Body of pancreas (tissue), 4 donors: ENCODE measurements around the gene EIF3L. TPM values are rescaled to one million over a fixed set of nuclear protein-coding genes. Genes with fewer than 3 reads are reported as not detected.
A peak's percentile ranks its signal among the peaks of the same experiment; 100 is the strongest.

Experiments used
- ATAC-seq: fragments of 150-250 bp; one replicate; pipeline ENCODE4 v1.9.1; 2016
- DNase-seq, 4 donors: peaks; one replicate each; pipeline ENCODE4 v3.0.0-alpha.2; 2019
- H3K27ac ChIP-seq, 4 donors: fragments of 200-600 bp; sonication (generic); 1 replicate in 3 of 4; 2 replicates in 1 of 4; pipeline versions ENCODE4 v1.5.1 to v1.6.1; 2016 to 2019; ENCODE audit warnings: mild to moderate bottlenecking in 1 of 4, mixed read lengths in 1 of 4, moderate library complexity in 1 of 4
- H3K27me3 ChIP-seq, 2 donors: fragments of 200-600 bp; sonication (generic); one replicate each; pipeline ENCODE4 v1.6.0; 2016; ENCODE audit warnings: mild to moderate bottlenecking in 1 of 2
- H3K36me3 ChIP-seq, 2 donors: fragments of 200-600 bp; sonication (generic); replicated peaks in 1 of 2; 2 replicates each; pipeline ENCODE4 v1.5.1; 2016; ENCODE audit warnings: low read depth in 2 of 2; ENCODE audit not compliant: insufficient read depth in 1 of 2
- H3K4me1 ChIP-seq: fragments of 200-600 bp; sonication (generic); one replicate; pipeline ENCODE4 v1.6.0; 2016
- H3K4me3 ChIP-seq, 2 donors: fragments of 200-600 bp; sonication (generic); 1 replicate in 1 of 2; 2 replicates in 1 of 2; pipeline ENCODE4 v1.5.1; 2016 to 2019
- H3K9me3 ChIP-seq, 3 donors: fragments of 200-600 bp; sonication (generic); 1 replicate in 2 of 3; 2 replicates in 1 of 3; pipeline ENCODE4 v1.5.1; 2016
- CTCF ChIP-seq, 7 experiments: fragments of 450-650 bp in 4 of 7; fragments of 200-600 bp in 3 of 7; sonication (generic) in 3 of 7; IDR thresholded peaks; one replicate each; pipeline ENCODE4 v1.5.1; 2016 to 2019; ENCODE audit warnings: antibody characterized with exemption in 7 of 7
- POLR2A ChIP-seq, 3 donors: fragments of 450-650 bp; IDR thresholded peaks; one replicate each; pipeline ENCODE4 v1.6.1; 2016; ENCODE audit warnings: antibody characterized with exemption in 3 of 3, mild to moderate bottlenecking in 2 of 3
- WGBS, 2 donors: methylation state at CpG; one replicate each; pipeline ENCODE4 v1.1.5; 2017; 5-methylcytosine and 5-hydroxymethylcytosine counted together
- intact Hi-C: fragments of 100-400 bp; cut with DNase I; formaldehyde crosslinking; loops from one replicate; pipeline ENCODE4 v1.15.1; 2023
- total RNA-seq, 2 donors: library from RNA; depleted of rRNA; stranded (reverse); fragments of >200 nt; gene quantifications; one replicate each; pipeline ENCODE4 v1.1.0, GENCODE V29; 2016

The EIF3L gene
- total RNA-seq, 2 donors from 2014 or later: 139 to 230 TPM

GRCh38 chr22:37893583-37893983 is 44.4 kb downstream of the EIF3L start:
- Histone ChIP-seq H3K27ac (peak overlapping the region; percentile 57 to 76 (median 70)), H3K4me3 (no peak overlapping the region), H3K4me1 (peaks cover 63% of the 10 kb centered on the region), H3K27me3 (no peaks in the 10 kb centered on the region), H3K36me3 (peaks cover 5 to 16% of the 10 kb centered on the region in 2 donors), H3K9me3 (no peaks in the 10 kb centered on the region)
- 40 to 41% methylated on average over 5 of the region's 5 CpGs for WGBS, 2 donors
- peak; percentile 37 to 63 (median 52) for DNase-seq
- peak; percentile 60 for ATAC-seq
- intact Hi-C loops: no loop called here
- TF ChIP-seq POLR2A (IDR thresholded peaks at IDR 0.05) (no peak), CTCF (IDR thresholded peaks at IDR 0.05) (no peak)

- intact Hi-C loops: no loop called here
- no peak for TF ChIP-seq POLR2A (IDR thresholded peaks at IDR 0.05)
- no peak for TF ChIP-seq CTCF (IDR thresholded peaks at IDR 0.05)
- H3K4me1 ChIP-seq: peaks cover 75% of the 10 kb centered on the region
- 46 to 52% methylated on average over 8 of the region's 8 CpGs for WGBS, 2 donors
- no peaks in the 10 kb centered on the region for H3K9me3 ChIP-seq
- ATAC-seq: no peak
- no peaks in the 10 kb centered on the region for H3K27me3 ChIP-seq
- H3K4me3 ChIP-seq: no peak overlapping the region
- H3K27ac ChIP-seq: peak overlapping the region in 3 of 4 donors; percentile 57 to 90 (median 64)
- DNase-seq: no peak
- peaks cover 0 to 5% of the 10 kb centered on the region in 2 donors for H3K36me3 ChIP-seq
These were observed 45.9 kb downstream of the EIF3L start for GRCh38 chr22:37894939-37895670.

GRCh38 chr22:37896181-37896592 is 47.0 kb downstream of the EIF3L start:
- WGBS, 2 donors: 51 to 67% methylated on average over 4 to 5 of the region's 5 CpGs
- H3K4me1 ChIP-seq: peaks cover 75% of the 10 kb centered on the region
- H3K4me3 ChIP-seq: no peak overlapping the region
- H3K27ac ChIP-seq: peak overlapping the region in 3 of 4 donors; percentile 55 to 90 (median 75)
- TF ChIP-seq CTCF (IDR thresholded peaks at IDR 0.05): no peak
- DNase-seq (peak in 1 of 4 donors; percentile 31), ATAC-seq (no peak)
- no peaks in the 10 kb centered on the region for H3K27me3 ChIP-seq
- H3K9me3 ChIP-seq: no peaks in the 10 kb centered on the region
- peaks cover 0 to under 1% of the 10 kb centered on the region in 2 donors for H3K36me3 ChIP-seq
- intact Hi-C loops: no loop called here

GRCh38 chr22:37896939-37897338 is 47.7 kb downstream of the EIF3L start:
- Histone ChIP-seq H3K4me1 (peaks cover 70% of the 10 kb centered on the region), H3K36me3 (no peaks in the 10 kb centered on the region), H3K27ac (peak overlapping the region in 3 of 4 donors; percentile 55 to 90 (median 75)), H3K27me3 (no peaks in the 10 kb centered on the region), H3K9me3 (no peaks in the 10 kb centered on the region), H3K4me3 (no peak overlapping the region)
- DNase-seq: no peak
- intact Hi-C loops: no loop called here
- WGBS, 2 donors: 52 to 81% methylated on average over 3 of the region's 3 CpGs
- no peak for TF ChIP-seq POLR2A (IDR thresholded peaks at IDR 0.05)
- no peak for ATAC-seq

- ATAC-seq (no peak), DNase-seq (no peak)
- Histone ChIP-seq H3K9me3 (no peaks in the 10 kb centered on the region), H3K4me3 (no peak overlapping the region), H3K36me3 (no peaks in the 10 kb centered on the region), H3K27me3 (no peaks in the 10 kb centered on the region), H3K4me1 (peaks cover 61% of the 10 kb centered on the region), H3K27ac (peak overlapping the region; percentile 68 to 90 (median 83))
- WGBS, 2 donors: 88 to 100% methylated on average over 2 of the region's 2 CpGs
- intact Hi-C loops: no loop called here
- TF ChIP-seq POLR2A (IDR thresholded peaks at IDR 0.05): no peak
- no peak for TF ChIP-seq CTCF (IDR thresholded peaks at IDR 0.05)
These were observed 48.6 kb downstream of the EIF3L start for GRCh38 chr22:37897807-37898206.
